GM21723 (cell line): Measurements from ENCODE around the gene PSD2.

Source experiments
- ATAC-seq: cut with Tn5 transposase; IDR thresholded peaks from one replicate; pipeline ENCODE4 v1.9.1; 2021; ENCODE audit warnings: mild to moderate bottlenecking, moderate library complexity; ENCODE audit not compliant: unreplicated experiment

PSD2 gene

GRCh38 chr5:139763280-139763929 lies 32.2 kb upstream of the PSD2 start:
- no peak for ATAC-seq

DNA sequence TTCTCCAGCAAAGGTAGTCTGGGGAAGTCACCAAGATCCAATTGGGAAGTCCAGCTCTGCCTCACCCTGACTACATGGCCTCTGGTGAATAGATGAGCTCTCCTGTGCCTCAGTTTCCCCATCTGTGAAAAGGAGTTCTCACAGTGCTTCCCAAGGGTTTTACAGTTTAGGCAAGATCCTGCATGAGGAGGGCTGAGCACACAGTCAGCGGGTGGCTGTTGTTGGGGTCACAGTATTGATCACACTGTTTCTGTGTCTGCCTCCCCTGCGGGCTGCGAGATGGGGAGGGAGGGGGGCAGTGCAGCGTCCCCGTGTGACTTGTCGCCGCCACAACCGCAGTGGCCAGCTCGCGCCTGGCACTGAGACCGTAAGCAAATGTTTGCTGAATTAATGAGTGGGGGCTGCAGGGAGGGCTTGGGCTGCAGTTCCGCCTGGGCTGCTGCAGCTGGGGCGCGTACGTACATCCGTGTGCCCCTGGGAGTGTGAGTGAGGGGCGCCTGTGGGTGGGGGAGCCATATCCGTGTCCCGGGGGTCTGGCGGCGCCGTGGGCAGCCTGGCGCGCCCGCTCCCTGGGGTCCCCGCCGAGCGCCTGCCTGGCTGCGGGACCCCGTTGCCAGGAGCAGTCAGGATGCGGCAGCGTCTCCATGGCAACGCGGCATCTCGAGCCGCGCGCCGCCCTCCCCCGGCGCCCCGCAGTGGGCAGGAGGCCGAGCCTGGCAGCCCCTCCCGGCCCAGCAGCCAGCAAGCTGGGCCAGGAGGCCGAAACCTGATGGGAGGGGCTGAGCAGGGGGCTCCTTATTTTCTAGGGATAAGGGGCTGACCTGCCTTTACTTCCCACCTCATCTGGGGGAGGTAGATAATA lies 31.4 kb upstream of the PSD2 start:
- no peak for ATAC-seq

- ATAC-seq, result no peak
These were observed 30.7 kb upstream of the PSD2 start for GRCh38 chr5:139764886-139765408.

DNA sequence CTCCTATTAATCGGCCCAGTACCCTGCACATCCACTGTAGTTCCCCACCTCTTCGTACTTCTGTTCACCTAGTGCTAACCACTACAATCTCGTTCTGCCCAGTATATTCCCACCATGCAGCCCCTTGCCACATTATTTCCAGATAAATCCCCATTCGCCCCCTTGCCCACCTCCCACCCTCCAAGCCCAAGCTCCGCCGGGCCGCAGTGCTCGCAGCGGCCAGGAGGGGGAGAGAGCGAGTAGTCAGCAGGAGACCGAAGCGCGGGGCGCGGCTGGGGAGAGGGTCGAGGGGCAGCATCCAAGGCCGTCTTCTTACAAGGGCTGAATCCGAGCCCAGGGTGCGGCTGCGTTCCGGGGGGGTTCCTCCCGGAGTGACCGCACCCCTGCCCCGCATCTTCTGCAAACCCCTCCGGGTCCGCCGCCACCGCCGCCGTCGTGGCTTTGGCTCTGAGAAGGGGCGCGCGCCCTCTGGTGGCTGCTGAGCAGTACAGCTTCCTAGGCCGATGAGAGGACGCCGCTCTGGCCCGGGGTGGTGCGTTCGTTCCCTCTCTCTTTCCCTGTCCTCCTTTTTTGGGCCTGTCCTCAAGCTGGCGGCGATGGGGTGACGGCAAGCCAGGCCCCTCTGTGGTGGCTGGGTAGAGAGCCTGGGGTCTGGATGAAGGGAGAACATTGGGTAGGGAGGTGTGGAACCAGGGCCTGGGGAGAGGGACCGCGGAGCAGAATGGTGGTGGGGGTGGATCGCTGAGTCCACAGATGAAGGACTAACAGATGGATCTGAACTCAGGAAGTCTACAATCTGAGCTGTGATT lies 30.0 kb upstream of the PSD2 start:
- peak; percentile 90 for ATAC-seq

GRCh38 chr5:139767960-139768359 lies 27.6 kb upstream of the PSD2 start:
- no peak for ATAC-seq

DNA sequence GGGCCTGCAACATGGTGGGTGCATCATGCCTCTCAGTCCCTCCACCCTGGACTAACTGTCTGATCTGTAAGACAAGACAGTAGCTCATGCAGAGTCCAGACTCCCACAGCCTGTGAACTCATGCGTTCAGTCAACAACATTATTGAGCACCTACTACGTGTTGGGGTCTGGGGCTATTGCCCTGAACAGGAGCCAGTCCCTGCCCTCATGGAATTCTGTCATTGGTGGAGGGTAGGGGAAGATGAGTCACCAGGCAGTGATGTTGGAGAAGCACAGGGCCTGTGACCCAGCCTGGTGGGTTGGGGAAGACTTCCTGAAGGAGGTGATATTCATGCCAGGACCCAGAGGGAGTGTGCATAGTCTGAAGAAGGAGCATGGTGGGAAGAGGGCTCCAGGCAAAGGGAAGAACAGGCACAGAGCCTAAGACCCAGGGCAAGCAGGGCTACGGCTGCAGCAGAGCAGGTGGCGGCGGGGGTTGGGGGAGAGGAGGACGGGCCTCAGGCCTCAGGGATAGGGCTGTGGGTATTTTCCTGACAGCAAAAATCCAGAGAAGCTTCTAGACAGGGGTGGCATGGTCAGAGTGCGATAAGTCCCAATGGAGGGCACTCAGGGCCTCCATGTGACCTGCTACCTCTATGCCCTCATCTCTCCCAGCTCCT lies 26.7 kb upstream of the PSD2 start:
- ATAC-seq, result no peak

DNA sequence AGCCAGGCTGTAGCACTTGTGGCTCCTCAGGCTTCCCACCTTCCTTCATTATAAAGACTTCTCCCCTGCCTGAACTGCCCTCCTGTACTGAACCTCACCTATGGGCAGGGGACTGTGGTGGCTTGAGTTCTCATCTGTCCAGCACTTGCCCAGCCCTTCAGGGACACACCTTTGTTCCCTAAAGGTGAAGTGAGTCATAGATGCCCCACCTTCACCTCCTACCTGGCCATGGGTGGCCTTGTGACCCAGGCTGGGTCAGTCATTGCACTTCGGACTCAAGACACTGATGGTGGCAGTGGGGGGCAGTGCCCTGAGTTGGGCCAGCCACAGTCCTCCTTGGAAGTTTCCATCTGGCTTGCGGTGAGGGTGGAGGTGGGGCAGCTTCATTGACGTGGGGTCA lies 26.1 kb upstream of the PSD2 start:
- ATAC-seq, result no peak

DNA sequence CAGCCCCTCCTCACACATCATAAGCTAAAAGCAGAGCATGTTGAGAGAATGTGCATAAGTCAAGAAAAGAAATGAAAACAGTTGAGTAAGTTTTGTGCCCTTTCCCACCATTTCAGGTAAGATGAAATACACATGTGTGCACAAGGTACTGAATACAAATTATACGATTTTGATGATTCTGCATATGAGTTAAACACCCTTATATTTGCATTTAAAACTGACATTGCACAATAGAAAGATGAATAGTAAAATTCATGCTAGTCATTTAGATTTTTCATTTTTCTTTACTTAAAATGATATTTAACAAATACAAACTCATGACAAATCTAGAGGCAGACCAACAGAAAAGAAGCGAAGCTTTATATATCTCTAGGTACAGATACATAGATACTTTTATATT lies 24.9 kb upstream of the PSD2 start:
- ATAC-seq, result no peak

- no peak for ATAC-seq
These were observed 23.4 kb upstream of the PSD2 start for GRCh38 chr5:139772089-139772791.

DNA sequence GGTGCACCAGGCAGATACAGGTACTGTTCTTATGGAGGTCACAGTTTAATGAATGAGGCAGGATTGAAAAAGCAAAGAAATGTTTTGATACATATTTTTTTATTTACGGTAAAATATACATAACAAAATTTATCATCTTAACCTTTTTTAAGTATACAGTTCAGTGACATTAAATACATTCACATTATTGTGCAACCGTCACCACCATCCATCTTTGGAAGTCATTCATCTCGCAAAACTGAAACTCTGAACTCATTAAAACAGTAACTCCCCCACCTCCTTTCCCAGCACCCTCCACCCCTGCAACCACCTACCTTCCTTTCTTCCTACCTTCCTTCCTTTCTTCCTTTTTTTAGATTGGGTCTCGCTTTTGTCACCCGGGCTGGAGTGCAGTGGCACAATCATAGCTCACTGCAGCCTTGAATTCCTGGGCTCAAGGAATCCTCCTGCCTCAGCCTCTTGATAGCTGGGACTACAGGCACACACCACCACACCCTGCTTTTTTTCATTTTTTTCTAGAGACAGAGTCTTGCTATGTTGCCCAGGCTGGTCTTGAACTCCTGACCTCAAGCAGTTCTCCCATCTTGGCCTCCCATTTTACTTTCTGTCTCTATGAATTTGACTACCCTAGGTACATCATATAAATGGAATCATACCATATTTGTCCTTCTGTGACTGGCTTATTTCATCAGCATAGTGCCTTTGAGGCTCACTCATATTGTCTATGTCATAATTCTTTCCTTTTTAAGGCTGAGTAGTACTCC lies 22.5 kb upstream of the PSD2 start:
- no peak for ATAC-seq

DNA sequence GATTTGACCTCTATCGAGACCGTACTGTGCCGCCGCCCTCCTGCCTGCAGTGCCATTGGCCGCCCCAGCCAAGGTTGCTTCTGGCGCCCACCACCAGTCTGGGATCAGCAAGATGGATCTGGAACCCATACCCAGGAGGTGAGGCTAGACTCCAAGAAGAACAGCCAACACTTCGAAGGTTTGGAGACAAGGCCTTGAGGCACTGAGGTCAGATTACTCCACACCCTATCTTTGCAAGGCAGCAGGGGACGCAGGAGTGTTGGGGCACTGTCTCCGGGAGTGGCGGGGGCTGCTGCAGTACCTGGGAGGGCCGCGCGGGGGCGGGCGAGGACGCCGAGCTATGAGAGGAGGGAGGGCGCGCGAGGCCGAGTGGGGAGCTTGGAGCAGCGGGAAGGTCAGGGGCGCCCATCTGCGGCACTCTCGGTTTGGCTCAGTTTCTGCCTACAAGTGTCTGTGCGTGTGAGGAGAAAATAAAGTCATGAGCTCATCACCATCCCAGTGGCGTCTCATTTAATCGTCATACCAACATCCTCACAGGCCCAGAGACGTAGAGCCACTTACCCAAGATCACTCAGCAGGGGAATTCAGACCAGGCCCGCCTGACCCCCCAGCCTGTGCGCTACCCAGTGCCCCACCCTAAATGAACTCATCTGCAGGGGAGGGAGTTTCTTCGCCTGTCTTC lies 20.5 kb upstream of the PSD2 start:
- ATAC-seq, result peak; percentile 88

- no peak for ATAC-seq
These were observed 19.7 kb upstream of the PSD2 start for GRCh38 chr5:139775872-139776271.

DNA sequence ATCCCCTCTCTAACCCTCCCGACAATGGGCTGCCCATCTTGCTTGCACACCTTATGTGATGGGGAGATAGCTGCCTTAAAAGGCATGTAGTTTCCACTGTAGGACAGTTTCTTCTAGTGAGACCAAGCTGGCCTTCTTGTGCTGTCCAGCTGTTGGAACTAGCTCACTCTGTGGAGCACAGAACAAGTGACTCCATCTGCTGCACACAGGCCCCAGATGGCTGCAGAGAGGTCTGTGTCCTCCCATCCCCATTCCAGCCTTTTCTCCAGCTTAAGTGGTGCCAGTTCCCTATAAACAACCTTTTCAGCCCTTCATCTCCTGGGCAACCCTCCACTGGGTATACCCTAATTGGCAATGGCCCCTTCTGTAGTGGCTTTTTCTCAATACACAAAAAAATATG lies 18.7 kb upstream of the PSD2 start:
- ATAC-seq, result no peak

GRCh38 chr5:139783436-139783965 lies 12.1 kb upstream of the PSD2 start:
- no peak for ATAC-seq

DNA sequence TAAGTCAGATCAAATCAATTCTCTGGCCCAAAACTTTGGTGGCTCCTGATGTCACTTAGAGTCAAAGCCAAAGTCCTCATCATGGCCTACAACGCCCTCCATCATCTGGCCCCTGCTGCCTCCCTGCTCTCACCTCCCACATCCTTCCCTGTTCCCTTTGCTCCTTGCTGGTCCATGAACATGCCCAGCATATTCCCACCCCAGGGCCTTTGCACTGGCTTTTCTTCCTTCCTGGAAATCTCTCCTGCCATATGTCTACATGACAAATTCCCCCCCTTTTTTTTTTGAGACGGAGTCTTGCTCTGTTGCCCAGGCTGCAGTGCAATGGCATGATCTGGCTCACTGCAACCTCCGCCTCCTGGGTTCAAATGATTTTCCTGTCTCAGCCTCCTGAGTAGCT lies 11.1 kb upstream of the PSD2 start:
- ATAC-seq, result no peak

- ATAC-seq, result no peak
These were observed 8.4 kb upstream of the PSD2 start for GRCh38 chr5:139787257-139787567.

- peak; percentile 89 for ATAC-seq
These were observed 7.9 kb upstream of the PSD2 start for GRCh38 chr5:139787568-139788293.

DNA sequence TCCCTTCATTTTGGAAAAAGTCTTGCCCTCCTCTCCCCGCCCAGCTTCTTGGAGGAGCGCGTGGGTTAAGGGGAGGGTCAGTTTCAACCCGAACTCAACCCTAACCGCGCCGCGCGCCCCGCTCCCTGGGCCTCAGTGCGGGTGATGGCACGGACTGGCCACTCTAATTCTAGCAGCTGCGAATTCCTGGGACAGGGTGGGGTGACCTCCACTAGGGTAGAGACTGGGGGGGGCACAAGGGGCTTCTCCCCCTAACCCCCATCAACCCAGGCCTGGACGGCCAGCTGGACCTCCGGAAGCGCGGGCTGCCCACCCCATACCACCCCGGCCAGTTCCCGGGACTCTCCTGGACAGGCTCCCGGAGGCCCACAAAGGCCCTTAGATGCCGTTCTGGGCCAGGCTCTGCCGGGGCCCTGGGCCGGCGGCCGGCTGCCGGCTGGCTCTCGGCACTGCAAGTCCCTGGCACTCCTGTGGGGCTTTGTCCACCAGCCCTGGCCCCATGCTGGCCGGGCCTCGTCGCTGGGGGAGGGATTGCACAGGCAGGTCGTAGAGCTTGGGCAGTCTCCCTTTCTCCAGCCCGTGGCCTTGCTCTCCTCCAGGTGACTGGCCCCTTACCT lies 7.2 kb upstream of the PSD2 start:
- ATAC-seq, result no peak
